BE2C (cell line): Measurements from ENCODE around the gene PDP2.

Experiments
- DNase-seq: peaks from one replicate; pipeline ENCODE4 v3.0.0-alpha.2; 2020
- H3K27me3 ChIP-seq: fragments of 250-450 bp; sonication (Bioruptor Pico); 2 replicates; pipeline ENCODE4 v1.5.1; 2020; ENCODE audit warnings: mild to moderate bottlenecking
- H3K36me3 ChIP-seq: fragments of 250-450 bp; sonication (Bioruptor Pico); 2 replicates; pipeline ENCODE4 v1.5.1; 2020; ENCODE audit warnings: mild to moderate bottlenecking
- H3K4me1 ChIP-seq: fragments of 250-450 bp; sonication (Bioruptor Pico); 2 replicates; pipeline ENCODE4 v1.5.1; 2020
- H3K4me3 ChIP-seq: 2 replicates; pipeline ENCODE4 v1.5.1; 2011; ENCODE audit warnings: low read depth, low read length
- H3K9me3 ChIP-seq: fragments of 250-450 bp; sonication (Bioruptor Pico); 2 replicates; pipeline ENCODE4 v1.5.1; 2020
- TF ChIP-seq, protein P1 (sequence below): IDR thresholded peaks from 2 replicates; pipeline ENCODE4 v1.5.1; 2012; ENCODE audit warnings: mild to moderate bottlenecking, low read depth, low read length

PDP2 gene

GRCh38 chr16:66935314-66936011 lies 55.1 kb downstream of the PDP2 start, which contains the start of gene CES2:
TSS of gene CES2 (plus strand) at chr16:66935516. CDS start at chr16:66935636, 120 bp downstream.
- H3K36me3 ChIP-seq, result peaks cover 8% of the 10 kb centered on the region

GRCh38 chr16:66936462-66936861 lies 56.1 kb downstream of the PDP2 start:
- no peak overlapping the region for H3K4me3 ChIP-seq
- no peaks in the 10 kb centered on the region for H3K27me3 ChIP-seq
- H3K4me1 ChIP-seq, result no peaks in the 10 kb centered on the region
- H3K36me3 ChIP-seq, result peaks cover 18% of the 10 kb centered on the region
- H3K9me3 ChIP-seq, result no peaks in the 10 kb centered on the region
- TF ChIP-seq, protein P1, sequence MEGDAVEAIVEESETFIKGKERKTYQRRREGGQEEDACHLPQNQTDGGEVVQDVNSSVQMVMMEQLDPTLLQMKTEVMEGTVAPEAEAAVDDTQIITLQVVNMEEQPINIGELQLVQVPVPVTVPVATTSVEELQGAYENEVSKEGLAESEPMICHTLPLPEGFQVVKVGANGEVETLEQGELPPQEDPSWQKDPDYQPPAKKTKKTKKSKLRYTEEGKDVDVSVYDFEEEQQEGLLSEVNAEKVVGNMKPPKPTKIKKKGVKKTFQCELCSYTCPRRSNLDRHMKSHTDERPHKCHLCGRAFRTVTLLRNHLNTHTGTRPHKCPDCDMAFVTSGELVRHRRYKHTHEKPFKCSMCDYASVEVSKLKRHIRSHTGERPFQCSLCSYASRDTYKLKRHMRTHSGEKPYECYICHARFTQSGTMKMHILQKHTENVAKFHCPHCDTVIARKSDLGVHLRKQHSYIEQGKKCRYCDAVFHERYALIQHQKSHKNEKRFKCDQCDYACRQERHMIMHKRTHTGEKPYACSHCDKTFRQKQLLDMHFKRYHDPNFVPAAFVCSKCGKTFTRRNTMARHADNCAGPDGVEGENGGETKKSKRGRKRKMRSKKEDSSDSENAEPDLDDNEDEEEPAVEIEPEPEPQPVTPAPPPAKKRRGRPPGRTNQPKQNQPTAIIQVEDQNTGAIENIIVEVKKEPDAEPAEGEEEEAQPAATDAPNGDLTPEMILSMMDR, result no peak
- no peak for DNase-seq

More at GRCh38 chr16:66935314-66936011, 55.1 kb downstream of the PDP2 start, which contains the start of gene CES2:
- Histone ChIP-seq H3K9me3 (no peaks in the 10 kb centered on the region), H3K4me1 (no peaks in the 10 kb centered on the region), H3K4me3 (peak within 1 kb of the TSS; percentile 99), H3K27me3 (no peaks in the 10 kb centered on the region)
- TF ChIP-seq, protein P1, result no peak
- no peak for DNase-seq

DNA sequence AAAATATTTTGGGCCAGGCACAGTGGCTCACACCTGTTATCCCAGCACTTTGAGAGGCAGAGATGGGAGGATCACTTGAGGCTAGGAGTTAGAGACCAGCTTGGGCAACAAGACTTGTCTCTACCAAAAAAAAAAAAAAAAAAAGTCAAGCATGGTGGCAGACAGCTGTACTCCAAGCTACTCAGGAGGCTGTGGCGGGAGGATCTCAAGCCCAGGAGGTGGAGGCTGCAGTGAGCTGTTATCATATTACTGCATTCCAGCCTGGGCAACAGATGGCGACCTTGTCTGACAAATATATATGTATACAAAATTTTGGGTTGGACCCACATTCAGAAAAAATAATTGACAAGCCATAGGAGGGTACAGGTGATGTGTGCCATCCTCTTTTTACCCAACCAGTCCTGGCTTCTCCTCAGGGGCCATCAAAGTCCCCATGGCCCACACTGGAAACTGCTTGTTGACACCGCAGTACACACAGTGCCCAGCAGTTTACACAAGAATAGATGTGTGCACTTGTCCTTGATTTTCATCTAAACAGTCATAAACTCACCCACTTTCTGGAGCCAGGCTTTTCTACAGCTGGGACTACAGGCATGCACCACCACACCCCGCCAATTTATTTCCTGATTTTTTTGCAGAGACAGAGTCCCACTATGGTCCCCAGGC lies 56.7 kb downstream of the PDP2 start:
- no peak for DNase-seq
- no peaks in the 10 kb centered on the region for H3K27me3 ChIP-seq
- TF ChIP-seq, protein P1, result no peak
- H3K4me1 ChIP-seq, result no peaks in the 10 kb centered on the region
- no peak overlapping the region for H3K4me3 ChIP-seq
- no peaks in the 10 kb centered on the region for H3K9me3 ChIP-seq
- H3K36me3 ChIP-seq, result peaks cover 21% of the 10 kb centered on the region

- TF ChIP-seq, protein P1, result no peak
- no peaks in the 10 kb centered on the region for H3K4me1 ChIP-seq
- no peaks in the 10 kb centered on the region for H3K27me3 ChIP-seq
- DNase-seq, result no peak
- no peaks in the 10 kb centered on the region for H3K9me3 ChIP-seq
- peaks cover 28% of the 10 kb centered on the region for H3K36me3 ChIP-seq
- H3K4me3 ChIP-seq, result no peak overlapping the region
These were observed 57.5 kb downstream of the PDP2 start for GRCh38 chr16:66937725-66938337.

GRCh38 chr16:66939366-66939765 lies 59.1 kb downstream of the PDP2 start:
- no peaks in the 10 kb centered on the region for H3K27me3 ChIP-seq
- no peak overlapping the region for H3K4me3 ChIP-seq
- no peaks in the 10 kb centered on the region for H3K9me3 ChIP-seq
- DNase-seq, result no peak
- no peaks in the 10 kb centered on the region for H3K4me1 ChIP-seq
- peaks cover 30% of the 10 kb centered on the region for H3K36me3 ChIP-seq
- TF ChIP-seq, protein P1, result no peak
